ENCODE results near the gene RNF224. TPM values are rescaled to one million over a fixed set of nuclear protein-coding genes. Genes with fewer than 3 reads are reported as not detected.

Gene RNF224
- total and polyA plus RNA-seq, 10 of the 15 experiments (the other 5 are each of a cell fraction or from before 2014, with no cell fraction given): not detected

GRCh38 chr9:137223078-137223970 is 4.0 kb upstream of the RNF224 start (continued):
- TF ChIP-seq, protein P1, sequence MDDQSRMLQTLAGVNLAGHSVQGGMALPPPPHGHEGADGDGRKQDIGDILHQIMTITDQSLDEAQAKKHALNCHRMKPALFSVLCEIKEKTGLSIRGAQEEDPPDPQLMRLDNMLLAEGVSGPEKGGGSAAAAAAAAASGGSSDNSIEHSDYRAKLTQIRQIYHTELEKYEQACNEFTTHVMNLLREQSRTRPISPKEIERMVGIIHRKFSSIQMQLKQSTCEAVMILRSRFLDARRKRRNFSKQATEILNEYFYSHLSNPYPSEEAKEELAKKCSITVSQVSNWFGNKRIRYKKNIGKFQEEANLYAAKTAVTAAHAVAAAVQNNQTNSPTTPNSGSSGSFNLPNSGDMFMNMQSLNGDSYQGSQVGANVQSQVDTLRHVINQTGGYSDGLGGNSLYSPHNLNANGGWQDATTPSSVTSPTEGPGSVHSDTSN (IDR thresholded peaks at IDR 0.05; ENCODE audit: insufficient replicate concordance, low read depth, low read length): peak; percentile 83
- TF ChIP-seq DPF2 (IDR thresholded peaks at IDR 0.05): no peak
- peak; percentile 49; the same call in 1 of the 2 replicates for TF ChIP-seq SREBF2 (IDR thresholded peaks at IDR 0.05; ENCODE audit: low read length)
- TF ChIP-seq HSF1 (IDR thresholded peaks at IDR 0.05; ENCODE audit: low read depth, low read length): no peak
- no peak for TF ChIP-seq YBX1 (IDR thresholded peaks at IDR 0.05)
- TF ChIP-seq SMARCA5 (IDR thresholded peaks at IDR 0.05): 0 out of 2 replicates have a peak, but pooled peaks have one; percentile 33
- TF ChIP-seq LARP7 (IDR thresholded peaks at IDR 0.05): 0 out of 2 replicates have a peak, but pooled peaks have one; percentile 62
- no peak for TF ChIP-seq ASH2L (IDR thresholded peaks at IDR 0.05; ENCODE audit: borderline replicate concordance, low read depth)
- TF ChIP-seq WRNIP1 (IDR thresholded peaks at IDR 0.05; ENCODE audit: borderline replicate concordance, low read depth, low read length): no peak
- TF ChIP-seq, protein P2, sequence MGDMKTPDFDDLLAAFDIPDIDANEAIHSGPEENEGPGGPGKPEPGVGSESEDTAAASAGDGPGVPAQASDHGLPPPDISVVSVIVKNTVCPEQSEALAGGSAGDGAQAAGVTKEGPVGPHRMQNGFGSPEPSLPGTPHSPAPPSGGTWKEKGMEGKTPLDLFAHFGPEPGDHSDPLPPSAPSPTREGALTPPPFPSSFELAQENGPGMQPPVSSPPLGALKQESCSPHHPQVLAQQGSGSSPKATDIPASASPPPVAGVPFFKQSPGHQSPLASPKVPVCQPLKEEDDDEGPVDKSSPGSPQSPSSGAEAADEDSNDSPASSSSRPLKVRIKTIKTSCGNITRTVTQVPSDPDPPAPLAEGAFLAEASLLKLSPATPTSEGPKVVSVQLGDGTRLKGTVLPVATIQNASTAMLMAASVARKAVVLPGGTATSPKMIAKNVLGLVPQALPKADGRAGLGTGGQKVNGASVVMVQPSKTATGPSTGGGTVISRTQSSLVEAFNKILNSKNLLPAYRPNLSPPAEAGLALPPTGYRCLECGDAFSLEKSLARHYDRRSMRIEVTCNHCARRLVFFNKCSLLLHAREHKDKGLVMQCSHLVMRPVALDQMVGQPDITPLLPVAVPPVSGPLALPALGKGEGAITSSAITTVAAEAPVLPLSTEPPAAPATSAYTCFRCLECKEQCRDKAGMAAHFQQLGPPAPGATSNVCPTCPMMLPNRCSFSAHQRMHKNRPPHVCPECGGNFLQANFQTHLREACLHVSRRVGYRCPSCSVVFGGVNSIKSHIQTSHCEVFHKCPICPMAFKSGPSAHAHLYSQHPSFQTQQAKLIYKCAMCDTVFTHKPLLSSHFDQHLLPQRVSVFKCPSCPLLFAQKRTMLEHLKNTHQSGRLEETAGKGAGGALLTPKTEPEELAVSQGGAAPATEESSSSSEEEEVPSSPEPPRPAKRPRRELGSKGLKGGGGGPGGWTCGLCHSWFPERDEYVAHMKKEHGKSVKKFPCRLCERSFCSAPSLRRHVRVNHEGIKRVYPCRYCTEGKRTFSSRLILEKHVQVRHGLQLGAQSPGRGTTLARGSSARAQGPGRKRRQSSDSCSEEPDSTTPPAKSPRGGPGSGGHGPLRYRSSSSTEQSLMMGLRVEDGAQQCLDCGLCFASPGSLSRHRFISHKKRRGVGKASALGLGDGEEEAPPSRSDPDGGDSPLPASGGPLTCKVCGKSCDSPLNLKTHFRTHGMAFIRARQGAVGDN (IDR thresholded peaks at IDR 0.05): peak; percentile 30; the same call in 1 of the 2 replicates
- peak; percentile 78 for TF ChIP-seq ZBTB11 (CRISPR knock-in tag; IDR thresholded peaks at IDR 0.05)
- 0 out of 2 replicates have a peak, but pooled peaks have one; percentile 17 for TF ChIP-seq SPI1 (IDR thresholded peaks at IDR 0.05; ENCODE audit: borderline replicate concordance, insufficient read depth, low read depth, low read length)
- TF ChIP-seq, protein P3, sequence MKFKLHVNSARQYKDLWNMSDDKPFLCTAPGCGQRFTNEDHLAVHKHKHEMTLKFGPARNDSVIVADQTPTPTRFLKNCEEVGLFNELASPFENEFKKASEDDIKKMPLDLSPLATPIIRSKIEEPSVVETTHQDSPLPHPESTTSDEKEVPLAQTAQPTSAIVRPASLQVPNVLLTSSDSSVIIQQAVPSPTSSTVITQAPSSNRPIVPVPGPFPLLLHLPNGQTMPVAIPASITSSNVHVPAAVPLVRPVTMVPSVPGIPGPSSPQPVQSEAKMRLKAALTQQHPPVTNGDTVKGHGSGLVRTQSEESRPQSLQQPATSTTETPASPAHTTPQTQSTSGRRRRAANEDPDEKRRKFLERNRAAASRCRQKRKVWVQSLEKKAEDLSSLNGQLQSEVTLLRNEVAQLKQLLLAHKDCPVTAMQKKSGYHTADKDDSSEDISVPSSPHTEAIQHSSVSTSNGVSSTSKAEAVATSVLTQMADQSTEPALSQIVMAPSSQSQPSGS (IDR thresholded peaks at IDR 0.05; ENCODE audit: low read length): no peak
- no peak for TF ChIP-seq EED (IDR thresholded peaks at IDR 0.05; ENCODE audit: low read depth)
- 0 out of 2 replicates have a peak, but pooled peaks have one; percentile 62 for TF ChIP-seq ESRRA (IDR thresholded peaks at IDR 0.05; ENCODE audit: low read length)
- peak; percentile 74; the same call in 1 of the 2 replicates for TF ChIP-seq STAT1 (conservative IDR thresholded peaks at IDR 0.05)

Data from GM12878 (cell line).